PC-3 (cell line): Measurements from ENCODE around the gene TRABD2A.
"Not testable (repeated sequence)": the region's sequence is repeated elsewhere in the genome, so short reads cannot be mapped to it uniquely, and the experiment has no call there.

ENCODE experiments used
- EZH2 ChIP-seq: fragments of 300-600 bp; sonication (generic); IDR thresholded peaks from one replicate; pipeline ENCODE4 v1.6.1; 2017; ENCODE audit warnings: antibody characterized with exemption, mild to moderate bottlenecking, low read length; ENCODE audit not compliant: unreplicated experiment
- EZH2phosphoT487 ChIP-seq: fragments of 300-600 bp; sonication (generic); IDR thresholded peaks from 2 replicates; pipeline ENCODE4 v1.6.1; 2018; ENCODE audit warnings: mild to moderate bottlenecking, antibody characterized with exemption, low read length, borderline replicate concordance
- TF ChIP-seq, protein P1 (sequence below): fragments of 300-600 bp; sonication (generic); conservative IDR thresholded peaks from 2 replicates; pipeline ENCODE4 v1.5.1; 2017; ENCODE audit warnings: antibody characterized with exemption, low read depth, mild to moderate bottlenecking, low read length

DNA sequence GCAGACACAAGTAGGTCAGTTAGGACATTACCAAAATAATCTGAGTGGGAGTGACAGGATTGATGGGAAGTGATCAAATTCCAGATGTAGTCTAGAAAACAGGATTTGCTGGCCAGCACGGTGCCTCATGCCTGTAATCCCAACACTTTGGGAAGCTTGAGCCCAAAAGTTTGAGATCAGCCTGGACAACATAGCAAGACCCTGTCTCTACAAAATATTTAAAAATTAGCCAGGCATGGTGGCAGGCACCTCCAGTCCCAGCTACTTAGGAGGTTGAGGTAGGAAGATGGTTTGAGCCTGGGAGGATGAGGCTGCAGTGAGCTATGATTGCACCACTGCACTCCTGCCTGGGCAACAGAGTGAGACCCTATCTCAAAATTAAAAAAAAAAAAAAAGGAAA lies 5.3 kb downstream of the TRABD2A start:
- TF ChIP-seq, protein P1, sequence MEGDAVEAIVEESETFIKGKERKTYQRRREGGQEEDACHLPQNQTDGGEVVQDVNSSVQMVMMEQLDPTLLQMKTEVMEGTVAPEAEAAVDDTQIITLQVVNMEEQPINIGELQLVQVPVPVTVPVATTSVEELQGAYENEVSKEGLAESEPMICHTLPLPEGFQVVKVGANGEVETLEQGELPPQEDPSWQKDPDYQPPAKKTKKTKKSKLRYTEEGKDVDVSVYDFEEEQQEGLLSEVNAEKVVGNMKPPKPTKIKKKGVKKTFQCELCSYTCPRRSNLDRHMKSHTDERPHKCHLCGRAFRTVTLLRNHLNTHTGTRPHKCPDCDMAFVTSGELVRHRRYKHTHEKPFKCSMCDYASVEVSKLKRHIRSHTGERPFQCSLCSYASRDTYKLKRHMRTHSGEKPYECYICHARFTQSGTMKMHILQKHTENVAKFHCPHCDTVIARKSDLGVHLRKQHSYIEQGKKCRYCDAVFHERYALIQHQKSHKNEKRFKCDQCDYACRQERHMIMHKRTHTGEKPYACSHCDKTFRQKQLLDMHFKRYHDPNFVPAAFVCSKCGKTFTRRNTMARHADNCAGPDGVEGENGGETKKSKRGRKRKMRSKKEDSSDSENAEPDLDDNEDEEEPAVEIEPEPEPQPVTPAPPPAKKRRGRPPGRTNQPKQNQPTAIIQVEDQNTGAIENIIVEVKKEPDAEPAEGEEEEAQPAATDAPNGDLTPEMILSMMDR, result not testable (repeated sequence)
- not testable (repeated sequence) for TF ChIP-seq EZH2, EZH2phosphoT487
